NOMO-1 treated with DMSO at 0.1 percent for 48 hours (cell line): ENCODE data around the gene PIP4K2C.
"Not testable (repeated sequence)": the region's sequence is repeated elsewhere in the genome, so short reads cannot be mapped to it uniquely, and the experiment has no call there.

Source experiments
- DNase-seq: peaks from one replicate; lab custom pipeline; 2025; ENCODE audit not compliant: unreplicated experiment; lab: John Stamatoyannopoulos, UW

PIP4K2C gene

GRCh38 chr12:57609101-57609780 is 18.2 kb downstream of the PIP4K2C start:
- DNase-seq: no peak

GRCh38 chr12:57609781-57610553 is 19.0 kb downstream of the PIP4K2C start:
- DNase-seq: no peak

GRCh38 chr12:57610554-57611107 is 19.6 kb downstream of the PIP4K2C start:
- DNase-seq: no peak

GRCh38 chr12:57611108-57611826 is 20.3 kb downstream of the PIP4K2C start, which contains the start of gene ARHGEF25:
Gene ARHGEF25 (plus strand): TSS chr12:57611435. CDS start chr12:57611895, 460 bp downstream.
- DNase-seq: no peak

GRCh38 chr12:57611827-57612710 is 21.1 kb downstream of the PIP4K2C start:
- DNase-seq: no peak

- no peak for DNase-seq
Observed at GRCh38 chr12:57612711-57613426, 21.9 kb downstream of the PIP4K2C start.

- DNase-seq: no peak
Observed at GRCh38 chr12:57613427-57614109, 22.6 kb downstream of the PIP4K2C start.

- DNase-seq: no peak
Observed at GRCh38 chr12:57614178-57614947, 23.4 kb downstream of the PIP4K2C start.

- DNase-seq: no peak
Observed at GRCh38 chr12:57614948-57615500, 24.0 kb downstream of the PIP4K2C start.

- DNase-seq: no peak
Observed at GRCh38 chr12:57615637-57616036, 24.6 kb downstream of the PIP4K2C start.

- no peak for DNase-seq
Observed at GRCh38 chr12:57616383-57617101, 25.6 kb downstream of the PIP4K2C start.

- DNase-seq: no peak
Observed at GRCh38 chr12:57617942-57618341, 26.9 kb downstream of the PIP4K2C start.

- DNase-seq: not testable (repeated sequence)
Observed at GRCh38 chr12:57618431-57618830, 27.4 kb downstream of the PIP4K2C start.

GRCh38 chr12:57618966-57619433 is 28.0 kb downstream of the PIP4K2C start:
- no peak for DNase-seq

GRCh38 chr12:57619434-57620244 is 28.6 kb downstream of the PIP4K2C start:
- DNase-seq: no peak

GRCh38 chr12:57620245-57620935 is 29.4 kb downstream of the PIP4K2C start:
- DNase-seq: no peak
